Activated CD8-positive, alpha-beta memory T cell treated with anti-CD3 and anti-CD28 coated beads, Interleukin-2, amount 10 ng/mL, durations not matched to agents 7 days and 5 days (primary cell): Measurements from ENCODE around the gene ZNF286A. TPM values are rescaled to one million over a fixed set of nuclear protein-coding genes. Genes with fewer than 3 reads are reported as not detected.
"Not testable (repeated sequence)": the region's sequence is repeated elsewhere in the genome, so short reads cannot be mapped to it uniquely, and the experiment has no call there.

Source experiments
- ATAC-seq: fragments of 150-1000 bp; cut with Tn5 transposase; one replicate; pipeline ENCODE4 v1.10.0; 2021; ENCODE audit warnings: moderate library complexity
- CTCF ChIA-PET: fragments of 350-600 bp; sonication (Branson Sonifier 250); formaldehyde crosslinking; loops from one replicate; lab custom pipeline; 2021; ENCODE audit warnings: antibody characterized with exemption; lab: Charles Lee
- DNase-seq: peaks from one replicate; pipeline ENCODE4 v3.0.0-alpha.2; 2020
- H3K27ac Mint-ChIP-seq: one replicate; pipeline ENCODE4 v1.8.0; 2021; ENCODE audit warnings: mild to moderate bottlenecking, mixed read lengths
- H3K27me3 Mint-ChIP-seq: one replicate; pipeline ENCODE4 v1.8.0; 2021; ENCODE audit warnings: mixed read lengths
- H3K36me3 Mint-ChIP-seq: one replicate; pipeline ENCODE4 v1.8.0; 2021; ENCODE audit warnings: mild to moderate bottlenecking, mixed read lengths
- H3K4me1 Mint-ChIP-seq: one replicate; pipeline ENCODE4 v1.8.0; 2021; ENCODE audit warnings: mixed read lengths
- H3K4me3 Mint-ChIP-seq: one replicate; pipeline ENCODE4 v1.8.0; 2021; ENCODE audit warnings: mild to moderate bottlenecking, moderate library complexity, mixed read lengths
- H3K9me3 Mint-ChIP-seq: one replicate; pipeline ENCODE4 v1.8.0; 2022; ENCODE audit warnings: low read depth, mixed read lengths
- total RNA-seq, 2 experiments: library from RNA; stranded (reverse); gene quantifications; one replicate each; pipeline ENCODE4 v1.2.3, GENCODE V29; 2021

Gene ZNF286A
- total RNA-seq: 10 to 100 TPM; 16.9 to 18.9 TPM

DNA sequence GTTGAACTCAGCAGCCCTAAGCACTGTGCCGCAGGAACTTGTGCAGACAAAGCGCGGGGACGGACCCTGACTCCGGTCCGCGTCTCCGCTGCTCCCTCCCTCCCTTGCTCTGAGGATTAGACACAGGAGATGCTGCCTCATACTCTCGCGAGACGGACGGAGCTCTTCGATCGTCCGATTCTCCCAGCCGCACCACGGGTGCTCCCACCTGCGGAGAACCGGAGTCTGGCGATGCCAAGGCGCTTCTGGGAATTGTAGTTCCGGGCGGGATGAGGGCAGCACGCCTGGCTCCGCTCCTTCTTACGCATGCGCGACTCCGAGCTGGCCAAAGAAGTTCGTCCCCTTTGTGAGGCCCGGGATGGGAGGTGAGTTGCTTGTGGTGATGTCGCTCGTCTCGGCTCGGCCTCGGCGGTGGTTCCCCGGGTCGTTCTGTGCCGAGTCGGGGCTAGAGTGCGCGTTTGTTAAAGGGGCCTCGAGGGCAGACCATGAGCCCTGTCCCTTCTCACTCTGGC lies at the start of gene ZNF286A:
TSS of gene ZNF286A (plus strand) at position 340 of the 512 bp plus-strand sequence. CDS start 578 bp downstream, outside the sequence.
- H3K27ac Mint-ChIP-seq: peak within 1 kb of the TSS; percentile 79
- peak within 1 kb of the TSS; percentile 83 for H3K4me3 Mint-ChIP-seq
- H3K27me3 Mint-ChIP-seq, H3K9me3 Mint-ChIP-seq, CTCF ChIA-PET: not testable (repeated sequence)
- H3K36me3 Mint-ChIP-seq: peaks cover 19% of the 10 kb centered on the region
- H3K4me1 Mint-ChIP-seq: peaks cover 13% of the 10 kb centered on the region
- DNase-seq (peak; percentile 98), ATAC-seq (peak; percentile 99)

DNA sequence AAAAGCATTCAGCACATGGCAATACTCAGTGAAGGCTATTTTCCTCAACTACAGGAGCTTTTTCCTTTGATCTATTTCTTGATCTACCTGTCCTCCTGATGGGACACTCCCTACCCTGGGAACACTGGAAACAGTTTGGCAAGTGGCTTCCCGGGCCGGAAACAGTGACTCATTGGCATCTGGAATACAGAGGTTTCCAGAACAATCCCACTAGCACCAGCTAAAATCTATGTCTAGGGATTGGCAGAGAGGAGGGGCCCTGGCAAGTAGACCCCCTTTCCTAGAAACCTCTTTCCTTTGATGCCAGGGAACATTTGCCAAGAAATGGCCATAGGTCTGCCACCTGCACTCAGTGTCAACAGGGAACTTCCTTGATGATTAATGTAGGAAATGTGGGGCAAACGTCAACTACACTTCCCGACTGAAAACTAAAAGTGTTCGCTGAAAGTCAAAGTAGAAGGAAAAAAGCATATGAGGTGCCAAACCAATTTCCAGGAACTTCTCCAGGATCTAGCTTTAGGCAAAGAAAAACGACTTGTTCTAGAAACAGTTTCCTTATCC lies 49.6 kb upstream of the ZNF286A start:
- CTCF ChIA-PET: no interaction called here
- H3K27ac Mint-ChIP-seq: no peak overlapping the region
- no peaks in the 10 kb centered on the region for H3K9me3 Mint-ChIP-seq

DNA sequence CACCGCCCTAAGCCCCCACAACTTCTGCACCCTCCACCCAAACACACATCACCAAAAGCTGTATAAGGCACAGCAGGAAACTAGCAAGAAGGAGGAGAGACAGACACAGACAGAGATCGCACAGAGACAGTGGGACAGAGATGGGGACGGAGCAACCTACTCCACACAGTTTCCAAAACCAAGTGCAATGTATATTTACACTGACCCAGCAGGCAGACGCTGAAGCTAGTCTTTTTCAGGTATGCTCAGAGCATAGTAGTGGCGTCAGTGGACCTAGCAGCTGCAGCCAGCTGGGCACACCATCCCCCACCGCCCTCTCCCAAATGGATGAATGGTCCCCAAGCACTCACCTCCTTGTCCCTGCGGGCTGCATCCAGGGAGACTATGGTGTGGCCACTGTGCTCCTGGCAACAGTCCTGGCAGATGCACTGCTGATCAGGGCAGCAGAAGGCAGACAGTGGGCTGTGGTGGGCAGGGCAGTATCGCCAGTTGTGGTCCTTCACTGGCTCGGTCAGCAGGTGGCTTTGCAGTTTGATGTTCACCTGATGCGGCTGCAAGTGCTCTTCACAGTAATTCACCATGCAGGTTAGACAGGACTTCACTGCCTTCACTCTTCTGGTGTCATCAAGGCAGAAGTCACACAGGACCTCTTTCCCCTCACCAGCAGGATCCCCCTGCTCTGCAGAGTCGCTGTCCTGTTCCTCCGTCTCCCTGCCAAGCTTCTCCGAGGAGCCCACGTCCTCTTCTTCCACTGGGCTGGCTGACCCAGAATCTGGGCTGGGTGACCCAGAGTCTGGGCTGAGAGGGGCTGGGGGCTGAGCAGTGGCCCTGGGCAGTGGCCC lies 48.6 kb upstream of the ZNF286A start:
- H3K27me3 Mint-ChIP-seq: no peaks in the 10 kb centered on the region
- H3K27ac Mint-ChIP-seq: no peak overlapping the region
- H3K36me3 Mint-ChIP-seq: no peaks in the 10 kb centered on the region
- no peaks in the 10 kb centered on the region for H3K9me3 Mint-ChIP-seq
- H3K4me3 Mint-ChIP-seq: no peak overlapping the region
- CTCF ChIA-PET: no interaction called here
- no peak for ATAC-seq
- no peak for DNase-seq
- peaks cover 9% of the 10 kb centered on the region for H3K4me1 Mint-ChIP-seq

More for the DNA sequence above, 49.6 kb upstream of the ZNF286A start:
- no peak overlapping the region for H3K4me3 Mint-ChIP-seq
- no peak for ATAC-seq
- peaks cover 12% of the 10 kb centered on the region for H3K4me1 Mint-ChIP-seq
- no peaks in the 10 kb centered on the region for H3K36me3 Mint-ChIP-seq
- no peak for DNase-seq
- no peaks in the 10 kb centered on the region for H3K27me3 Mint-ChIP-seq

DNA sequence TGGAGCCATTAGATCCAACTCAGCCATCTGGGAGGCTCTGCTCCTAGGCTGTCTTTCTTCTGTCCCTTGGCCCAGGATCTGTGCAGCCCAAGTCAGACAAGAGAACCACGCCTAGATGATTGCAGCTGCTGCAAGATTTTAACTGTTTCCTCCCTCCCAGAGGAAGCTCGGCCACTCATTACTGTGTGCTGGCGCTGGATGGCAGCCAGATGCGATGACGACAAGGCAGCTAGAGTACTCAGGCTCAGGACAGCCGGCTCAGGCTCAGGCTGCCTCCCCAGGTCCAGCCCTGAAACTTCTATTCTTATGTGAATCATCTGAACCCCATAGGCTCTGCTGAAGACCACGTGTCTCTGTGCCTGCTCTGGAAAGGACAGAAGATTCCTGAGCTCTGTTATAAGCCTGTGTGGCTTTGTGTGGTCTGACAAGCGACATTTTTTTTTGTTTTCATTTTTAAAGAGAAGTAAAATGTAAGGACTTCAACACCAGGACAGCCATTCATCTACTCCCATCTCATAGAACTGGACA lies 47.9 kb upstream of the ZNF286A start:
- DNase-seq (peak; percentile 51), ATAC-seq (peak; percentile 74)
- Mint-ChIP-seq H3K4me3 (no peak overlapping the region), H3K27me3 (no peaks in the 10 kb centered on the region), H3K27ac (no peak overlapping the region), H3K36me3 (no peaks in the 10 kb centered on the region), H3K9me3 (no peaks in the 10 kb centered on the region), H3K4me1 (peaks cover 9% of the 10 kb centered on the region)
- CTCF ChIA-PET: no interaction called here

DNA sequence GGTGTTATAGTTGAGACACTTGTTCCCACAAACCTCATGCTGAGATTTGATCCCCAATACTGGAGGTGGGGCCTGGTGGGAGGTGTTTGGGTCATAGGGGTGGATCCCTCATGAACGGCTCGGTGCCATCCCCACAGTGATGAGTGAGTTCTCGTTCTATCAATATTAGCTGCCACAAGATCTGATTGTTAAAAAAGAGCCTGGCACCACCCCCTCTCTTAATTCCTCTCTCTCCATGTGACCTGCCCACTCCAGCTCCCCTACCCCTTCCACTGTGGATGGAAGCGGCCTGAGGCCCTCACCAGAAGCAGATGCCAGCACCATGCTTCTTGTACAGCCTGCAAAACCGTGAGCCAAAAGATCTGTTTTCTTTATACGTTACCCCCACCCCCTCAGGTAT lies 46.6 kb upstream of the ZNF286A start:
- peaks cover 9% of the 10 kb centered on the region for H3K4me1 Mint-ChIP-seq
- no peak for DNase-seq
- peaks cover 2% of the 10 kb centered on the region for H3K36me3 Mint-ChIP-seq
- no peak overlapping the region for H3K4me3 Mint-ChIP-seq
- H3K9me3 Mint-ChIP-seq: no peaks in the 10 kb centered on the region
- no peak overlapping the region for H3K27ac Mint-ChIP-seq
- CTCF ChIA-PET: interaction anchor here (0.7 kb wide), 1 partner anchor 55 kb away, joined by 3 read pairs; no protein-coding TSS in a partner anchor
- ATAC-seq: no peak
- no peaks in the 10 kb centered on the region for H3K27me3 Mint-ChIP-seq

DNA sequence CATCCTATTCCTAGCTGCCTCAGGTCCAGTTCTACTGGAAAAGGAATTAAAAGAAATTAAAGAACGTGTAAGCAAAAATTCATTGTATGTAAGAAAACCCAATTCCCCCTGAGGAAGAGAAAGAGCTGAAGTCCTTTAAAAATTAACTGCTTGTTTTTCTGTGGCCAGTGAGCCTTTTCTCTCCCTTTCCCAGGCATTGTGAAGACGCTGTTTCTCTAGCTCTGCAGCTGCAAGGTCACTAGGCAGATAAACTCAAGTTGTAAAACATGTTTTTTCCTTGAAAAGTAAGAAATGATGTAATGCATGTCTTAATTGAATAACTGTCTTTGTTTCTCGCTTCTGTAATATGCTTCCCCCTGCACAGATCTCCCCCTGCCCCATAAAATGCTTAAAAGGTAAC lies 45.2 kb upstream of the ZNF286A start:
- not testable (repeated sequence) for DNase-seq, ATAC-seq, H3K27me3 Mint-ChIP-seq

DNA sequence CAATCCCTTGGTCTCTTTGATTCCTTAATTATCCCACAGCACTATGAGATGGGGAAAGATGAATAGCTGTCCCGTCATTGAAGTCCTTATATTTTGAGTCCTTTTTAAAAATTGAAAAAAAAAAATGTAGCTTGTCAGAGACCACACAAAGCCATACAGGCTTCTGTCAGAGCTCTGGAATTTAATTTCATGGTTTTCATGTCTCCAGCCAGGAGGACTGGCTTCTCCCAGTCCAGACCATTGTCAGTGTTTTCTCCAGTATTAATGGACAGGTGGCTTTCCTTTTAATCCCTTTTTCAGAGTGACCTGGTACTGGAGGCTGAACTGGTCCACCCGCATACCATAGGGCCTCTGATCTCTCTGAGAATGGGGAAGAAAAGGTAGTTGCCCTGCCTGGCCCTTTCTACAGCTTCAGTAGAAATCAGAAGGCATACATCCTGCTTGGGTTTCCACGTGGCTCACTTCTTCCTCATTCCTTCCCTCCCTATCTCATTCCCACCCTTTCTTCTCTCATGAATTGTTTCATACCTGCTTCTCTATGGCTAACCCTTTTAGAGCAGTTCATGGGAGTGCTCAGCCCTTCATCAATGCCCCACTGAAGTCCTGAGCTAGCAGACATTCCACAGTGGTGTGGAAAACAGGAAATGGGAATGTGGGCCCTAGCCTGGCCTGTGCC lies 44.5 kb upstream of the ZNF286A start:
- no peak overlapping the region for H3K4me3 Mint-ChIP-seq
- ATAC-seq (no peak), DNase-seq (no peak)
- CTCF ChIA-PET: no interaction called here
- no peaks in the 10 kb centered on the region for H3K9me3 Mint-ChIP-seq
- H3K27ac Mint-ChIP-seq: no peak overlapping the region
- H3K4me1 Mint-ChIP-seq: peaks cover 9% of the 10 kb centered on the region
- H3K36me3 Mint-ChIP-seq: peaks cover 2% of the 10 kb centered on the region
- no peaks in the 10 kb centered on the region for H3K27me3 Mint-ChIP-seq

More for the DNA sequence above, 45.2 kb upstream of the ZNF286A start:
- H3K36me3 Mint-ChIP-seq, H3K27ac Mint-ChIP-seq, H3K4me3 Mint-ChIP-seq, H3K9me3 Mint-ChIP-seq, CTCF ChIA-PET, H3K4me1 Mint-ChIP-seq: not testable (repeated sequence)

DNA sequence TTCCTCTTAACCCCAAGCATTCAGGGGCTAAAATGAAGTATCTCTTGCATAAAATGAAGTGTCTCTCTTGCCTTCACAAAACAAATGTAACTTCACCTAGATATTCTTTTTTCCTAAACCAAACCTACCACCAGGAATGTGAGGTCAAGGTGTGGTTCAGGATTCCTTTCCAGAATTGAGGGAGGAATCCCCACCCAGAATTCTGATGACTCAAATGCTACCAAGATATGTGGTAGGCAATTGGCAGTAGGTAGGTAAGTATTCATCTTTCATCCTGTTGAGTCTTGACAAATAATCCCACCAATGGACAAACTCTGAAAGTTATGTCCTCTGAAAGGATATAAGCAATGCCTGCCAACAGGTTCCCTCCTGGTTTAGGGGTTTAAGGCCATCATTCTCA lies 41.7 kb upstream of the ZNF286A start:
- DNase-seq: no peak
- Mint-ChIP-seq H3K9me3 (no peaks in the 10 kb centered on the region), H3K4me1 (peaks cover 2% of the 10 kb centered on the region), H3K4me3 (no peak overlapping the region), H3K27ac (no peak overlapping the region), H3K36me3 (peaks cover 2% of the 10 kb centered on the region), H3K27me3 (no peaks in the 10 kb centered on the region)
- CTCF ChIA-PET: no interaction called here
- ATAC-seq: no peak

DNA sequence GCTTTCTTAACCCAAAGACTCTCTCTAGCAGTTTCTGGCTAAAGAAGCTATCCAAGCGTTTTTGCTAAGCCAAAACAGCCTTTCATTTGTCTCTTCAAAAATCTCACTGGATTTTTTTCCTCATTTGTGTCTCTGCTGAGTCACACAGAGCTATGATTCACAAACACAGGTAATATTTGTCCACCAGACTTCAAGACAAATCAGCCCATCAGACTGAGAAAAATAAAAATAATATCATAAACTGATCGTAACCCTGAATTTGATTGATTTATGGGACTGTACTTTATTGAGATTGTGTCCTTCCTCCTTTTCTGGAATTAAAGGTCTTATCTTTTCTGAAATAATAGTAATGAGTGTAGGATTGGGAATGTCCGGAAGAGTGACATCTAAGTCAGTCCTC lies 41.3 kb upstream of the ZNF286A start:
- H3K4me1 Mint-ChIP-seq: peaks cover 2% of the 10 kb centered on the region
- H3K4me3 Mint-ChIP-seq: no peak overlapping the region
- H3K27ac Mint-ChIP-seq: no peak overlapping the region
- no peak for DNase-seq
- ATAC-seq: no peak
- CTCF ChIA-PET: no interaction called here
- H3K27me3 Mint-ChIP-seq: no peaks in the 10 kb centered on the region
- H3K9me3 Mint-ChIP-seq: no peaks in the 10 kb centered on the region
- H3K36me3 Mint-ChIP-seq: peaks cover 2% of the 10 kb centered on the region

DNA sequence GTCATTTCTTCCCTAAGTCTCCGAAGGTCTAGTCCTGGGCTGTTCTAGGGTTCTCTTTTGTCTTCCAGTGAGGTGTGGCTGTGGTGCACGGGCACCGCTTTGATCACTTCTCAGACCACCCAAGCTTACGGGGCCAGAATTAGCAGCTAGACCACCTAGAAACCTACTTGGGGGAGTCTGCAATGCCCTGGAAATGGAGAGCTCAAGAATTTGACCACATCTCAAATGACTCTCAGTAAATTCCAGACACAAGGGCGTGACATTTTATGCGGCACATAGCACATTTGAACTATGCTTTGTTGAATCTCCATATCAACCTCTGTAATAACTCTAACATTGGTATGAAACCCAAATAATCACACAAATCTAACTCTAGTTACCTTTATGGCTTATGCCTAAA lies 40.3 kb upstream of the ZNF286A start:
- CTCF ChIA-PET: no interaction called here
- H3K9me3 Mint-ChIP-seq: no peaks in the 10 kb centered on the region
- DNase-seq (no peak), ATAC-seq (no peak)
- peaks cover 2% of the 10 kb centered on the region for H3K4me1 Mint-ChIP-seq
- no peaks in the 10 kb centered on the region for H3K27me3 Mint-ChIP-seq
- H3K27ac Mint-ChIP-seq: no peak overlapping the region
- H3K36me3 Mint-ChIP-seq: peaks cover 6% of the 10 kb centered on the region
- no peak overlapping the region for H3K4me3 Mint-ChIP-seq

DNA sequence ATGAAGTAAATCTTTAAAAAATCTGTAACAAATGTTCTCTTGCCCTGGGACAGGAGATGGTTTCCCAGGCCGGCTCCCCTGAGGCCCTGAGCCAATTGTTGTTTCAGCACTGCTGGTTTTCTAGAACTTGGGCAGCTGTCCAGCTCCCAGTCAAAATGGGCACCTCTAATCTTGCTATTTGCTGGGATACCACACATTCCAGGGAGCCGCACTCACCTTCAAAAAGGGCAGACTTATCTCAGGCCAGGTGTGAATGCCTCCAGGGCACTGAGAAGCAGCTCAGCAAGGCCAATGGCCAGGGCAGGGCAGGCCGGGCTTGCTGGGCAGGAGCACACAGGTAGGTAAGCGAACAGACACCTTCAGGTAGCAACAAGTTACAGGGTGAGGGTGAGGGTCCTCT lies 39.9 kb upstream of the ZNF286A start:
- no peak overlapping the region for H3K27ac Mint-ChIP-seq
- peaks cover 7% of the 10 kb centered on the region for H3K36me3 Mint-ChIP-seq
- CTCF ChIA-PET: no interaction called here
- peaks cover 2% of the 10 kb centered on the region for H3K4me1 Mint-ChIP-seq
- no peak overlapping the region for H3K4me3 Mint-ChIP-seq
- ATAC-seq (no peak), DNase-seq (no peak)
- no peaks in the 10 kb centered on the region for H3K27me3 Mint-ChIP-seq
- no peaks in the 10 kb centered on the region for H3K9me3 Mint-ChIP-seq

DNA sequence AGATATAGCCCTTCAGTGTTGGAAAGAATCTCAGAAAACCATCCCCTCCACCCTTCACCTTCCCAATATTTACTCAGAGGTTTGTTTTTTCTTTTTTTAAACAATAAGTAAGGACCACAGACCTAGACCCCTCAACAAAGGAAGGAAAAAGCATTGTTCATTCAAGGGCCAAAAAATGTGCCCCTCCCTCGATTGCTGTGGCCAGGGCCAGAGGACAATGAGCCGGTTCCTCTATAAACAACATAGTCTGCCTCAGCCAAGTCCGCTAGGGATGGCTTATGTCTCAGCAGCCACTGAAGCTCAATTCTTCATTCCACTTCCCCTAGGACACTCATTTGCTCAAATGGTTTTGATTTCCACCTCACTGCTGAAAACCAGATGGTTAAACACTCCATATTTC lies 39.5 kb upstream of the ZNF286A start:
- ATAC-seq (no peak), DNase-seq (no peak)
- Mint-ChIP-seq H3K27me3 (no peaks in the 10 kb centered on the region), H3K4me1 (peaks cover 2% of the 10 kb centered on the region), H3K9me3 (no peaks in the 10 kb centered on the region), H3K4me3 (no peak overlapping the region), H3K27ac (no peak overlapping the region), H3K36me3 (peaks cover 7% of the 10 kb centered on the region)
- CTCF ChIA-PET: interaction anchor here (0.6 kb wide), 1 partner anchor 492 kb away, joined by 3 read pairs; no protein-coding TSS in a partner anchor

DNA sequence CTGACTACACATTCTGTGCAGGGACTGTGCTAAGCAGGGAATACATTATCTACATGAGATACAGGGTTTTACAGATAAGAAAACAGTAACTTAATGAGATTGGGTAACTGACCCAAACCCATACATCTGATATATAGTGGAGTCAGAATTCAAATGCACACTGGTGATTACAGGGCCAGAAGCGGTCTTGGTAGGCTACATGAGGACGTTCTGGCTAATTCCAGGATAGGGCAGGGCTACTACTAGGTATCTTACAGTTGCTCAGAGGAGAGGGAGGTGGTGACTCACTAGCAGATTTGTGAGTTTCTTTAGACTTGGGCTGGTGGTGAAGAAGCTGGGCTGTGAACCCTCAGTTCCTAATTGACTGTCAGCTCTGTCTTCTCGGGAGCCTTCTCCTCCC lies 36.9 kb upstream of the ZNF286A start:
- no peak overlapping the region for H3K4me3 Mint-ChIP-seq
- H3K36me3 Mint-ChIP-seq: peaks cover 9% of the 10 kb centered on the region
- H3K9me3 Mint-ChIP-seq: no peaks in the 10 kb centered on the region
- H3K27me3 Mint-ChIP-seq: no peaks in the 10 kb centered on the region
- ATAC-seq (no peak), DNase-seq (no peak)
- CTCF ChIA-PET: no interaction called here
- H3K4me1 Mint-ChIP-seq: peaks cover 2% of the 10 kb centered on the region
- H3K27ac Mint-ChIP-seq: no peak overlapping the region
